BJ (cell line): Measurements from ENCODE around the gene NKIRAS2. TPM values are rescaled to one million over a fixed set of nuclear protein-coding genes. Genes with fewer than 3 reads are reported as not detected.
A peak's percentile ranks its signal among the peaks of the same experiment; 100 is the strongest.
"Not testable (repeated sequence)": the region's sequence is repeated elsewhere in the genome, so short reads cannot be mapped to it uniquely, and the experiment has no call there.

Experiments used
- CTCF ChIA-PET: fragments of 350-600 bp; formaldehyde crosslinking; extraction: SDS; loops from one replicate; lab custom pipeline; 2021; ENCODE audit warnings: antibody characterized with exemption, inconsistent platforms; lab: Yijun Ruan, JAX
- POLR2A ChIA-PET: fragments of 300-600 bp; sonication (Branson Sonifier 250); formaldehyde crosslinking; extraction: SDS; loops from one replicate; lab custom pipeline; 2021; ENCODE audit warnings: antibody characterized with exemption; lab: Charles Lee
- DNase-seq: peaks from one replicate; pipeline ENCODE4 v3.0.0-alpha.2; 2011; ENCODE audit warnings: low read depth
- H3K27me3 ChIP-seq: 2 replicates; pipeline ENCODE4 v1.6.0; 2011; ENCODE audit warnings: low read length; ENCODE audit not compliant: control insufficient read depth, insufficient read depth
- H3K36me3 ChIP-seq: 2 replicates; pipeline ENCODE4 v1.5.1; 2011; ENCODE audit warnings: low read length; ENCODE audit not compliant: control insufficient read depth, insufficient read depth
- H3K4me3 ChIP-seq: 2 replicates; pipeline ENCODE4 v1.5.1; 2011; ENCODE audit warnings: low read depth, mild to moderate bottlenecking, control low read depth, low read length
- CTCF ChIP-seq: IDR thresholded peaks from 2 replicates; pipeline ENCODE4 v1.5.1; 2011; ENCODE audit warnings: low read depth, mild to moderate bottlenecking, control low read depth, inconsistent platforms, low read length, moderate library complexity; ENCODE audit not compliant: insufficient read depth
- polyA plus RNA-seq: library from polyadenylated mRNA; depleted of rRNA; stranded (reverse); fragments of >200 nt; gene quantifications from 2 replicates; pipeline ENCODE4 v1.2.3, GENCODE V29; 2011

NKIRAS2 gene
- polyA plus RNA-seq, 1 experiment = 81.4 TPM

- no peak for DNase-seq
- Histone ChIP-seq H3K36me3 (no peaks in the 10 kb centered on the region), H3K4me3 (peak overlapping the region; percentile 89), H3K27me3 (no peaks in the 10 kb centered on the region)
- ChIA-PET CTCF (interaction anchor here (0.6 to 5.5 kb wide), 7 partner anchors 9 to 102 kb away, joined by 3 to 59 read pairs (median 3); partner anchors contain the start of gene CNP), POLR2A (no interaction called here)
- TF ChIP-seq CTCF = no peak
Measured at GRCh38 chr17:42016411-42016831, 3.5 kb upstream of the NKIRAS2 start.

GRCh38 chr17:42016941-42017865 is 2.7 kb upstream of the NKIRAS2 start, which contains the start of gene DNAJC7:
Gene DNAJC7 (minus strand): TSS chr17:42017439. CDS start chr17:42017416, 23 bp downstream.
- ChIA-PET CTCF (interaction anchor here (0.7 to 5.5 kb wide), 11 partner anchors 9 to 205 kb away, joined by 3 to 59 read pairs (median 4); partner anchors contain the start of gene CNP), POLR2A (interaction anchor here (0.5 to 0.9 kb wide), 3 partner anchors 15 to 51 kb away, joined by 4 to 10 read pairs (median 5); partner anchors contain the start of gene CNP)
- Histone ChIP-seq H3K36me3 (peaks cover under 1% of the 10 kb centered on the region), H3K4me3 (peak within 1 kb of the TSS; percentile 89), H3K27me3 (no peaks in the 10 kb centered on the region)
- no peak for TF ChIP-seq CTCF
- peak; percentile 37 for DNase-seq

DNA sequence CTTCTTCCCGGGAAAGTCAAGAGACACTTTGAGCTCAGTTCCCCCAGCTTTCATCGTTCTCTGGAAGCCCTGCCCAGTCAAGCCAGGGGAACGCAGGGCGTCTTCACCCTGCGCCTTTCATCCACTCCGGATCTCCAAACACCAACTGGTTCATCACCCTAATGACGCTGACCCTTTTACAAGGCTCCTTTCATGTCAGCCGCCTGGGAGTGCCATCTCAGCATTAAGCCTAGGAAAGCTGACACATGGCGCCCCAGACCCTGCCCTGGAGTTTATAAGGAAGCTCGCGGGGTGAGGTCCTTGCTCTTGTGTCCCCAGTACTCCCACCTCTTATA is 2.1 kb upstream of the NKIRAS2 start:
- no peaks in the 10 kb centered on the region for H3K27me3 ChIP-seq
- peak overlapping the region; percentile 89 for H3K4me3 ChIP-seq
- POLR2A ChIA-PET = interaction anchor here (0.5 to 0.9 kb wide), 4 partner anchors 15 to 51 kb away, joined by 4 to 10 read pairs (median 4); partner anchors contain the start of gene CNP
- CTCF ChIA-PET = interaction anchor here (0.6 to 5.5 kb wide), 10 partner anchors 8 to 510 kb away, joined by 3 to 59 read pairs (median 4); partner anchors contain the start of gene CNP
- no peak for TF ChIP-seq CTCF
- peaks cover 5% of the 10 kb centered on the region for H3K36me3 ChIP-seq
- DNase-seq = no peak

GRCh38 chr17:42018339-42018738 is 1.6 kb upstream of the NKIRAS2 start:
- Histone ChIP-seq H3K27me3 (no peaks in the 10 kb centered on the region), H3K36me3 (peaks cover 8% of the 10 kb centered on the region), H3K4me3 (peak overlapping the region; percentile 89; the same call in 1 of the 2 replicates)
- ChIA-PET POLR2A (interaction anchor here (0.6 kb wide), 1 partner anchor 15 kb away, joined by 4 read pairs; no protein-coding TSS in a partner anchor), CTCF (interaction anchor here (0.6 to 9.3 kb wide), 12 partner anchors 8 to 509 kb away, joined by 3 to 61 read pairs (median 5); partner anchors contain the start of genes CNP and KAT2A)
- no peak for TF ChIP-seq CTCF
- no peak for DNase-seq

GRCh38 chr17:42018988-42019387 is 902 bp upstream of the NKIRAS2 start:
- H3K4me3 ChIP-seq = no peak overlapping the region
- H3K27me3 ChIP-seq = no peaks in the 10 kb centered on the region
- CTCF ChIA-PET = interaction anchor here (1.3 to 9.3 kb wide), 8 partner anchors 21 to 169 kb away, joined by 3 to 61 read pairs (median 5); partner anchors contain the start of genes CNP and KAT2A
- no peak for DNase-seq
- peaks cover 11% of the 10 kb centered on the region for H3K36me3 ChIP-seq
- TF ChIP-seq CTCF = no peak
- POLR2A ChIA-PET = no interaction called here

DNA sequence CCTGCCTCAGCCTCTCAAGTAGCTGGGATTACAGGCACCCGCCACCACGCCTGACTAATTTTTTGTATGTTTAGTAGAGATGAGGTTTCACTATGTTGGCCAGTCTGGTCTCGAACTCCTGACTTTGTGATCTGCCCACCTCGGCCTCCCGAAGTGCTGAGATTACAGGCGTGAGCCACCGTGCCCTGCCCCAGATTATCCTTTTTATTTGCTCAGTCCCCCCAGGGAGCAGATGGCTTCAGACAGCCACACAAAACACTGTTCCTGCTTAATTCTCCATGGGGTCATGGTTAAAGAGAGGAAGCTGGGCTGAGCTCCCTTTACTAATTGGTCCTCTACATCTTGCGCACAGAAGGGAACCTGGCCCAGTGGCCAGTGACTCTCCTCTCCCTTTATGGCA is 955 bp downstream of the NKIRAS2 start:
- POLR2A ChIA-PET = not testable (repeated sequence)
- H3K36me3 ChIP-seq = peaks cover 14% of the 10 kb centered on the region
- CTCF ChIA-PET = interaction anchor here (0.9 to 9.3 kb wide), 8 partner anchors 12 to 98 kb away, joined by 3 to 61 read pairs (median 5); partner anchors contain the start of genes CNP and KAT2A

More for the DNA sequence above, 955 bp downstream of the NKIRAS2 start:
- peak overlapping the region; percentile 76 for H3K4me3 ChIP-seq
- H3K27me3 ChIP-seq, DNase-seq: not testable (repeated sequence)
